Fibroblast of gingiva (primary cell): ENCODE data around the gene TMEFF2.
"Not testable (repeated sequence)": the region's sequence is repeated elsewhere in the genome, so short reads cannot be mapped to it uniquely, and the experiment has no call there.

Experiments
- DNase-seq: peaks from one replicate; pipeline ENCODE4 v3.0.0-alpha.2; 2011; ENCODE audit warnings: low read depth

Gene TMEFF2

GRCh38 chr2:192184349-192184748, 10.4 kb downstream of the TMEFF2 start:
- DNase-seq: no peak

GRCh38 chr2:192183296-192183695, 11.4 kb downstream of the TMEFF2 start:
- DNase-seq: no peak

- DNase-seq: no peak
Measured at GRCh38 chr2:192166946-192167345, 27.8 kb downstream of the TMEFF2 start.

GRCh38 chr2:192165842-192166241, 28.9 kb downstream of the TMEFF2 start:
- no peak for DNase-seq

- DNase-seq: peak; percentile 58
Measured at GRCh38 chr2:192162392-192163042, 32.2 kb downstream of the TMEFF2 start.

GRCh38 chr2:192161656-192162290, 33.0 kb downstream of the TMEFF2 start:
- DNase-seq: no peak

GRCh38 chr2:192159736-192160135, 35.0 kb downstream of the TMEFF2 start:
- DNase-seq: no peak

GRCh38 chr2:192159208-192159607, 35.5 kb downstream of the TMEFF2 start:
- DNase-seq: no peak

- DNase-seq: no peak
Measured at GRCh38 chr2:192157776-192158175, 37.0 kb downstream of the TMEFF2 start.

GRCh38 chr2:192155511-192156118, 39.1 kb downstream of the TMEFF2 start:
- DNase-seq: peak; percentile 60

- DNase-seq: no peak
Measured at GRCh38 chr2:192153561-192153960, 41.2 kb downstream of the TMEFF2 start.

GRCh38 chr2:192151853-192152252, 42.9 kb downstream of the TMEFF2 start:
- DNase-seq: no peak

- peak; percentile 84 for DNase-seq
Measured at GRCh38 chr2:192150166-192150565, 44.6 kb downstream of the TMEFF2 start.

- peak; percentile 76 for DNase-seq
Measured at GRCh38 chr2:192148620-192149321, 46.0 kb downstream of the TMEFF2 start.

- DNase-seq: no peak
Measured at GRCh38 chr2:192148241-192148619, 46.5 kb downstream of the TMEFF2 start.

- DNase-seq: peak; percentile 31
Measured at GRCh38 chr2:192146069-192147015, 48.4 kb downstream of the TMEFF2 start.

GRCh38 chr2:192145496-192145895, 49.2 kb downstream of the TMEFF2 start:
- no peak for DNase-seq

GRCh38 chr2:192140236-192140839, 54.4 kb downstream of the TMEFF2 start:
- DNase-seq: no peak

GRCh38 chr2:192139813-192140212, 54.9 kb downstream of the TMEFF2 start:
- no peak for DNase-seq

GRCh38 chr2:192137451-192137850, 57.3 kb downstream of the TMEFF2 start:
- no peak for DNase-seq

GRCh38 chr2:192132604-192133003, 62.1 kb downstream of the TMEFF2 start:
- DNase-seq: not testable (repeated sequence)
